ENCODE data around the gene G6PC3.

The G6PC3 gene

DNA sequence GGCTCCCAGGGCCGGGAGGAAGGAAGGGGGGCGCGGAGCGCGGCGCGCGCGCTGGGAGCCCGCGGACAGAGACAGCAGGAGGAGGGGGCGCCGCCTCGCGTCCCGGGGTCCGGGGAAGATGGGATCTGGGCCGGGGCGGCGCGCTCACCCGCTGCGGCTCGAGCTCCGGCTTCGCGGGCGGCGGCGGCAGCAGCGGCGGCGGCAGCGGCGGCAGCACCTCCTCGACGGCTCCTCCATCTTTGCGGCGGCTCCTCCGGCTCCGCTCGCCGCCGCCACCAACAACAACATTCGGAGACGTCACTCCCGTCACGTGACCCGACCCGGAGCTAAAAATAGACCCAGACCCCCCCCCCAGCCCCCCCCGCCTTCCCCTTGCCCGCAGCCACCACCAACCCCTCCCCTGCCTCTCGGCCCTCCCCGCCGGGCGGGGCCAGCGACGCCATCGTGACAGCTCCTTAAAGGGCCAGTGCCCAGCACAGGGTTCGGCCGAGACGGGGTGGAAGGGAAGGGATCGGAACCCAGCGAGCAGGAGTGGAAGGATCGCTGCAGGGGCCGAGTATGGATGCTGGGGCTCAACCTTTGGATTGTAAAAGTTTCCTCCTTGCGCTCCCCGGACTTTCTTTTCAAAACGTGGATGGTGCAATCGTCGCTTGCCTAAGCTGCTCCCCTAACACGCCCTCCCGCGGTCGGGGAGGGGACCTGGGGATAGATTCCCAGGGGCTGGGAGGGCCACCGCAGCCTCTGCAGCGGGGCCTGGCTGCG, 53.0 kb downstream of the G6PC3 start, which contains the start of gene HDAC5:
TSS of gene HDAC5 (minus strand) at position 286 of the 762 bp plus-strand sequence. CDS start 6,126 bp downstream, outside the sequence.
- TF ChIP-seq PATZ1 (CRISPR knock-in tag; IDR thresholded peaks at IDR 0.05; ENCODE audit: borderline replicate concordance) (peak; percentile 45; the same call in 1 of the 2 replicates), ESRRG (CRISPR knock-in tag; IDR thresholded peaks at IDR 0.05) (no peak), TOX (CRISPR knock-in tag; IDR thresholded peaks at IDR 0.05; ENCODE audit: borderline replicate concordance) (no peak), BACH2 (CRISPR knock-in tag; IDR thresholded peaks at IDR 0.05; ENCODE audit: borderline replicate concordance) (no peak), TCF4 (CRISPR knock-in tag; IDR thresholded peaks at IDR 0.05; ENCODE audit: borderline replicate concordance) (no peak), SNAI2 (CRISPR knock-in tag; IDR thresholded peaks at IDR 0.05) (no peak), ZFP3 (CRISPR knock-in tag; IDR thresholded peaks at IDR 0.05) (no peak), OSR1 (CRISPR knock-in tag; IDR thresholded peaks at IDR 0.05) (no peak)
- peak; percentile 94 for ATAC-seq

- TF ChIP-seq SNAI2 (CRISPR knock-in tag; IDR thresholded peaks at IDR 0.05) (no peak), BACH2 (CRISPR knock-in tag; IDR thresholded peaks at IDR 0.05; ENCODE audit: borderline replicate concordance) (no peak), TSHZ2 (CRISPR knock-in tag; IDR thresholded peaks at IDR 0.05) (no peak), CSDC2 (CRISPR knock-in tag; IDR thresholded peaks at IDR 0.05) (no peak; the same call in 1 of the 2 replicates), ARNTL (CRISPR knock-in tag; IDR thresholded peaks at IDR 0.05; ENCODE audit: borderline replicate concordance, low read depth) (no peak), CREB5 (CRISPR knock-in tag; IDR thresholded peaks at IDR 0.05; ENCODE audit: low read depth) (no peak), ZC3H10 (CRISPR knock-in tag; IDR thresholded peaks at IDR 0.05) (no peak), TCF4 (CRISPR knock-in tag; IDR thresholded peaks at IDR 0.05; ENCODE audit: borderline replicate concordance) (no peak), ESRRG (CRISPR knock-in tag; IDR thresholded peaks at IDR 0.05) (no peak), ZNF8 (CRISPR knock-in tag; IDR thresholded peaks at IDR 0.05) (no peak), TOX (CRISPR knock-in tag; IDR thresholded peaks at IDR 0.05; ENCODE audit: borderline replicate concordance) (no peak), ZNF70 (CRISPR knock-in tag; IDR thresholded peaks at IDR 0.05) (no peak), ZFP30 (CRISPR knock-in tag; IDR thresholded peaks at IDR 0.05) (no peak), OSR1 (CRISPR knock-in tag; IDR thresholded peaks at IDR 0.05) (no peak)
- TF ChIP-seq, protein P1, sequence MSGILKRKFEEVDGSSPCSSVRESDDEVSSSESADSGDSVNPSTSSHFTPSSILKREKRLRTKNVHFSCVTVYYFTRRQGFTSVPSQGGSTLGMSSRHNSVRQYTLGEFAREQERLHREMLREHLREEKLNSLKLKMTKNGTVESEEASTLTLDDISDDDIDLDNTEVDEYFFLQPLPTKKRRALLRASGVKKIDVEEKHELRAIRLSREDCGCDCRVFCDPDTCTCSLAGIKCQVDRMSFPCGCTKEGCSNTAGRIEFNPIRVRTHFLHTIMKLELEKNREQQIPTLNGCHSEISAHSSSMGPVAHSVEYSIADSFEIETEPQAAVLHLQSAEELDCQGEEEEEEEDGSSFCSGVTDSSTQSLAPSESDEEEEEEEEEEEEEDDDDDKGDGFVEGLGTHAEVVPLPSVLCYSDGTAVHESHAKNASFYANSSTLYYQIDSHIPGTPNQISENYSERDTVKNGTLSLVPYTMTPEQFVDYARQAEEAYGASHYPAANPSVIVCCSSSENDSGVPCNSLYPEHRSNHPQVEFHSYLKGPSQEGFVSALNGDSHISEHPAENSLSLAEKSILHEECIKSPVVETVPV (CRISPR knock-in tag; IDR thresholded peaks at IDR 0.05): no peak
- ATAC-seq: no peak
Measured at GRCh38 chr17:44124118-44124438, 53.5 kb downstream of the G6PC3 start.

All from SK-N-SH treated with all-trans-retinoic acid at 6 μM for 48 hours (cell line).